NCI-H2171 treated with DMSO at 0.1 percent for 48 hours (cell line): ENCODE results near the gene IER5L.

Experiments used
- DNase-seq: peaks from one replicate; lab custom pipeline; 2025; lab: John Stamatoyannopoulos, UW

Gene IER5L

DNA sequence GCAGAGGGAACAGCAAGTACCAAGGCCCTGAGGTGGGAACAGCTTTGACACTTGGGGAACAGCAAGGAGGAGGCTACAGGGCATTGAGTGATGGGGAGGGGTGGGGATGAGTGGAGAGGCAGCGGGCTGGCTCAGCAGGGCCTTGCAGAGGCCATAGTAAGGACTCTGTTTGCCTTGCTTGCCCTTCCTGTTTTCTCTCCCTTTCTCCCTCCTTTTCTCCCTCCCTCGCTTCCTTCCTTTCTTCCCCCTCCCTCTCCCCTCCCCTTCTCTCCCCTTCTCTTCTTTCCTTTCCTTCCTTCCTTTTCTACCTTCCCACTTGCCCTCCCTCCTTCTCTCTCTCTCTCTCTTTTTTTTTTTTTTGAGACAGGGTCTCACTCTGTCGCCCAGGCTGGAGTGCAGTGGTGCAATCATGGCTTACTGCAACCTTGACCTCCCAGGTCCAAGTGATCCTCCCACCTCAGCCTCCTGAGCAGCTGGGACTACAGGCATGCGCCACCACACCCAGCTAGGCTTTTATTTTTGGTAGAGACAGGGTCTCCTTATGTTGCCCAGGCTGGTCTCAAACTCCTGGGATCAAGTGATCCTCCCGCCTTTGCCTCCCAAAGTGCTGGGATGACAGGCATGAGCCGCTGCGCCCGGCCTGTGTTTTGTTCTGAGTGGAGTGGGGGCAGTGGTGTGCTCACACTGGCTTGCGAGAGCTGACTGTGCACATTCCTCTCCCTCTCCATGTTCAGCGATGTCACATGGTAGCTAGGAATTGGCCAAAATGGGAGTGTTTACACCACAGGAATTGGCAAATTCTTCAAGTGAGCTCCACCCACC, 17.1 kb downstream of the IER5L start:
- no peak for DNase-seq

DNA sequence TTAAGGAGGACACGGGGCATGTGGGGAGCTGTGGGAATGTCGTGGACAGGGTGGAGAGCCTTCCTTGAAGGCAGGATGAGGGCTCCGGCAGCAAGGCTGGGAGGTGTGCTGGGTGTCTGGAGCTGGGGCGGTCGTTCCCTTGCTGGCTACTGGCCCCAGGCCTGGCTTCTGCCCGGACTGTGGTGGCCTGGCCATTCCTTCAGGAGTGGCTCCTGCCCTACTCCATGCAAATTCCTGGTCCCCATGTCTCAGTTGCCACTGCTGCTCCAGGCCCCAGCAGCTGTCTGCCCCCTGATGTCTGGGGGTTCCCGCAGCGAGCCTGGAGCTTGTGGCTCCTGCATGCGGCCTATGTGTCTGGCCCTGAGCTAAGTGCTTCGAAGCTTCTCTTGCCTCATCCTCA, 21.9 kb downstream of the IER5L start:
- DNase-seq: no peak

DNA sequence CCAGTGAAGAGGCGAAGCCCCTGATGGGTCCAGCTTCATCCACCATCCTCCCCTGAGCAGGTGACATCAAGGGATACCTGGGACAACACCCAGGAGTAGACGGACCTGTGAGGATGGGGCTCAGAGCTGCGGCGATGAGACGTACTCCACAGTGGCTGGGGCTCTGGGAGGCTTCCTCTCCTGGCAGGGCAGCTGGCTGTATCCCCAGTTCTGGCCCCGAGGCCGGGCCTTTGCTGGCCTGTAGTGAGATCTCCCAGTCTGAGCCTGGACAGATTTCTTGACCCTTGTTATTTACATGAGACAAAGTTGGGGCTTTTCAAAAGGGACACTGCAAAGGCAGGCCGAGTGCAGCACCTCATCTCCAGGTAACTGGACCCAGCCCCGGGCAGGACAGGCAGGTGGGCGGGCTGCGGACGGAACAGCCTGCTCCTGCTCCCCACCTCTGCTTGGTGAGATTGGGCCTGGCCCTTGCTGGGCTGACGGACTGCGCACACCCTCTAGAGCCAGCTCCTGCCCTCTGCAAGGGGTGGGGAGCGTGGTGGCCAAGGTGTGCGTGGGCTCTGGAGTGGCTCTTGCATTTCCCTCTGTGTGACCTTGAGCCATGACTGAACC, 23.1 kb downstream of the IER5L start:
- DNase-seq: no peak

DNA sequence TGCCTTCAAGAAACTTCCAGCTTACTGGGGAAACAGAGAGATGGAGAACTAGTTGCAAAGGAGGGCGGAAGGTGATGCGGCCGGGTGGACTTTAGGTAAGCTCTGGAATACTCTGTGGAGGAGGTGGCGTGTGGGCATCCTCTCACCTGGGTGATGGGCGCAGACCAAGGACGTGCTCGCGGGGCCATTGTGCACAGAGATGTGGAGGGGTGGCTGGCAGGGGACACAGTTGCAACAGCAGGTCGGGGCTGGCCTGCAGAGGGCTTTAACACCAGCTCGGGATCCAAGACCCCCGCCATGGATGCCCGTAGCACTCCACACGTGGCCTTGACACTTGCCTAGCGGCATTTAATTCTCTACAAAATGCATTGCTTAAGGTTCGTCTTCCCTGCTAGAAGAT, 26.6 kb downstream of the IER5L start:
- no peak for DNase-seq

DNA sequence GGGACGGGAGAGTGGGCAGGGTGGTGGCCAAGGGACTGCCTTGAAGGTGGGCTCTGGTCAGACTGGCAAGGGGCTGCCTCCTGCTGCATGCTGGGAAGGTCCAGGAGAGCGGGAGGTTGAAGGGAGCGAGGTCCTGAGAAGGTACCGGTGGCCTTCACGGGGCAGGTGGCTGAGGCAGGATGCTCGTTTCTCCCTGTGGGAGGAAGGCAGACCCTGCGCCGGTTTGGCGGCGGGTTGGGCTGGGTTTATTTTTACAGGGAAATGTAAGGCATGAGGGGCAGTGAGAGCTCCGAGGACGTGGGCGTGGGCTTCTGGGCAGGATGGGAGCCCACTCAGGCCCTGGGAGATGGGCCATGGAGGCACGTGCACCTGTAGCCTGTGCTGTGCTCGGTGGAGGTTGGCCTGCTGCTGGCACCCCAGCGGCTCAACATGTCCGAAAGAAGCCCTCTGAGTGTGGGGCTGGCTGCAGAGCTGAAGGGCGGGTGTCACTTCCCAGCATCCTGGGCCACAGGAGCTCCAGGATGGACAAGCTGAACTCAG, 27.3 kb downstream of the IER5L start:
- no peak for DNase-seq

DNA sequence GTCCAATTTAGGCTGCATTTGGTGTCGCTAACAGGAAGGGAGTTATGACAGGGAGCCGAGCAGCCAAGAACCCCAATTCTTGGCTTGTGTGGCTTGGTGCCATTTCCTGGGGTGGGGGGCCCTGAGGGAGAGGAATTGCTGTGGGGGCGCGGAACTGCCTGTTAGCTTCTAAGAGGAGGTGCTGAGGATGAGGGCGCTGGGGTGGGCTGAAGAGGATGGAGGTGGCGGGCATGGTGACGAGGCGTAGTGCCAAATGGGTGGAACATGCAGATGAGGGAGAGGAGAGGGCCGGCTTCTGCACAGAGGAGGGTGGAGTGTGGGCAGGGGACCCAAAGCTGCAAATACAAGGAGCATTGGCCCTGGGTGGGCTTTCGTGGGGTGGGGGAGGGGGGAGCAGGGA, 27.9 kb downstream of the IER5L start:
- no peak for DNase-seq

DNA sequence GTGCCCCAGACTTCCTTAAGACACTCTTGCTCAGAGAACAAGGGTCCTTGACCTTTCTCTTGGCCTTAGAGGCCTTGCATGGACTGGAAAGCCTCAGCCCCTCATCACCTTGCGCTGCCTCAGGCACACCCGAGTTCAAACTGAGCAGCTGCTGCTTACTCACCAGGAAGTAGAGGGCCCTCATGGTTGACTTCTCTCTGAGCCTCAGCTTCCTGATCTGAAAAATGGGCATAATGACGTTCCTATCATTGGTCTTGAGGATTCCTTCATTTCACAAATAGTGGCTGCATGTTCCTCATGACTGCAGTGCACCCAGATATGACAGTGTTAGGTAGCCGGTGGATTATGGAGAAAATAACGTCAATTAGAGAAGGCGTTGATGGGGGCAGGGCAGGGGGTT, 28.6 kb downstream of the IER5L start:
- DNase-seq: no peak

DNA sequence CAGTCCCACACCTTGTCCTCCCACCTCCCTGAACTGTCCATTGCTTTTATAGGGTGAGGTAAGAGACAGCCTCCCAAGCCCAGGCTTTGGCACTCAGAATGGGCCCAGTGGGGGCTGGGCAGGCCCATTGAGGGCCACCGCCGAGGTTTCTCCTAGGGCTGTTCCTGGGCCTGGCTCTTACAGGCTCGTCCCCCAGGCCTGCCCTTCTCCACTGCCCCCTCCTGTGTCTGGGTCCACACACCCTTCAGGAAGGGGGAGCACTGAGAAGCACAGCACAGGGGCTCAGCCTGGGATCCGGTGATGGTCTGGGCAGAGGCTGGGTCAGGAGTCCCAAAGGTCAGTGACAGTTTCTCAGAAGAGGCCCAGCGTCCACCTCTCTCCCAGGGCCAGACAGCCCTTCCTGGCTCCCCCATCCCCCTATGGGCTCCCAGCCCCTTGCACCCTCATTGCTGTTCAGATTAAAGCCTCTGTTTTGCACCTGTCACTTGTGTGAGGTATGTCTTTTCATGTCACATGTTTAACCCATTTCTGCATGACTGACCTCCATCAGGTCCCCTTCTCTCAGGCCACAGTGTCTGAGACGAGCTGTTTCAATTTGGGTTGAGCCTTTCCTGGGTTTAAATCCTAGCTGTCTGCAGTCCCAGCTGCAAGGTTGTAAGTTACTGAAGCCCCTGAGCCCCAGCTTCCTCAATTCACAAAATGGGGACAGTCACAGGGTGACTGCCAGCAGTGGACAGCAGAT, 29.4 kb downstream of the IER5L start:
- DNase-seq: no peak

DNA sequence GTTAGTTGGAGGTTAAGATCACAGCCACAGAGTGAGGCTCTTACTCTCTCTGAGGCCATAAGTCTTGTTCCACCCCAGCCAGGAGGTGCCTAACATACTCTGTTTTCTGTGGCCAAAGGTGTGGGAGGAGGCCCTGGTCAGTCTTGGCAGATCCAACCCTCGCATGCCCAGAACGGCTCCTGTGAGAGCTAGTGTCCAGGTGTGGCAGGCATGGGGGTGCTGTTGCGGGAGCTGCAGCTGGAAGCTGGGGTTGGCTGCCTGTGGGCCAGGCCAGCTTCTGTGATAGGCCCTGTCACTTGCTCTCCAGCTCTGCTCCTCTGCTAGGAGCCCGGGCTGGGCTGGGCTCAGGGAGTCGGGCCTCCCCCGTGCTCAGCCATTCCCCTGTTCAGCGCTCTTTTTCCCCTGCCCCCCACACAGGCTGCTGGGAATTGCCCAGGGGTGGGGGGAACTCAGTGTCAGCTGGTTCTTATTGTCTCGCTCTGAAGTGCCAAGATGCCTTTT, 31.6 kb downstream of the IER5L start:
- DNase-seq: no peak

DNA sequence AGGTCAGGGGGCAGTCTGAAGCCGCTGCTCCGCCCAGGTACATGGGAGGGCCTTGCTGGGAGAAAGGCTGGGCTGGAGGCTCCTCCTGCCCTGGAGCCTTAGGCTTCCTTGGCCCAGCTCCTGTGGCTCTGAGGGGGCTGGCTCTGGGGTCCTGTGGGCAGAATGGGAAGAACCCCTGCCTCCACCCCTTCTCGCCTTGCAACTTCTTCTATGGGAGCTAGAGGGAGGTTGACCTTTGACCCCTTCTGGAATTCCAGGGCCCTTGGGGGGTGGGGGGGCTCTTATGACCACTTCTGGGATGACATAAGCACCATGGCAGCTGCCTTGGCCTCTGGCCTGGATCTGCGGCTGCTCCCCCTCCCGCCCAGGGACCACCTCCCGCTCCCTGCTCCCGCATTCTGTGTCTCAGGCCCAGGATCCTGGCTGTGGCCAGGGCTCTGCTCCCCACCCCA, 32.2 kb downstream of the IER5L start:
- DNase-seq: no peak

DNA sequence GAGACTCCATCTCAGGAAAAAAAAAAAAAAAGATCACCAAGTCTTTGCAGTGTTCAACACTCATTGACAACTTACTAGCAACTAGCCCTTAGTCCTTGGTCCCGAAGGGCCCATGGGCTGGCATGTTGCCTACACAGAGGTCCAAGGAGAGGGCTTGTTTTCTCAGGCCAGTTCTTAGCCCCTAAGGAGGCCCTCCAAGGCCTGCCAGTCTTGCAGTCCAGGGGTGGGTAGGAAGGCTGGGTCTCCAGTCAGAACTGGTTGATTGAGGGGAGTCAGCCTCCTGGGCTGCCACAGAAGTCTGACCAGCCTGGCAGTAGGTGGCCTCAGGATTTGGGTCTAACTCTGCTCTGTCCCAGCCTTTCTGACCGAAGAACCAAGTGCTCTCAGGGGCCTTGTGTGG, 32.7 kb downstream of the IER5L start:
- DNase-seq: no peak

DNA sequence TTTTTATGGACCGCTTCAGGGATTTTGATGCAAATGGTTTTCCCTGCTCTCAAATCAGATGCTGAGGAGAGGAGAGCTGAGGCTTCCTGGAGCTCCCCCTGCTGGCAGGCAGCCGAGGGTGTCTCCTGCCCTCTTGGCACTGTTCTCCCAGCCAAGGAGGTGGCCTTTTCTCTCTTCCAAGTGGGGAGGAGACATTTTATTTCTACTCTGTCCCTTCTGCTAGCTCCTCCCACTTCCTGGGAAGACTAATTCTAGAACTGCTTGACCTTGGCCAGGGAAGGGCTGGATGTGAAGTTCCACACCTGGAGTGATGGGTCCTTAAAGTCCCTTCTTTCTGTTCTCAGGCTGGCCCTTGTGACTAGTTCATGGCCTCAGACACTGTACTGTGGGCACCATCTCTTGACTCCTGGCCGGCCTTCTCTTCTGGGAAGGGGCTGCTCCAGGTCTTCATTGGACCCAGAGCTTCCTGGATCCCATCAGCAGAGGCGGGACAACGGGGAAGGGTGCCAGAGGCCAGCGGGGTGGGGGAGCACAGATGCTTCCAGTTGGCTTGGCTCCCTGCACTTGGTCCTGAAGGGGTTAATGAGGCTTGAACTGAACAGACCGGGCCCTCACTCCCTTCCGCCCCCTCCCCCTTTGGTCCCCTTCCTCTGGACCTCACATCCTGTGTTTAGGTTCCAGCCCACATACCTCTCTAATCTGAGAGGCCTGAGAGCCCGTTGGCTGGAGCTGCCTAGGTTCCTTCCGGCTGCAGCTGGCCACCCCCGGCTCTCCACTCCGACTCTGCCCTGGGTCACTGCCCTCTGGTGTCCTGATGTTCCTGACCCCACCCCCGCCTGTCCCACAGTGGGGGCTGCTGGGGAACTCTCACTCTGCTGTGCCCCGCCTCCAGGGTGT, 34.8 kb downstream of the IER5L start:
- DNase-seq: peak; percentile 62

DNA sequence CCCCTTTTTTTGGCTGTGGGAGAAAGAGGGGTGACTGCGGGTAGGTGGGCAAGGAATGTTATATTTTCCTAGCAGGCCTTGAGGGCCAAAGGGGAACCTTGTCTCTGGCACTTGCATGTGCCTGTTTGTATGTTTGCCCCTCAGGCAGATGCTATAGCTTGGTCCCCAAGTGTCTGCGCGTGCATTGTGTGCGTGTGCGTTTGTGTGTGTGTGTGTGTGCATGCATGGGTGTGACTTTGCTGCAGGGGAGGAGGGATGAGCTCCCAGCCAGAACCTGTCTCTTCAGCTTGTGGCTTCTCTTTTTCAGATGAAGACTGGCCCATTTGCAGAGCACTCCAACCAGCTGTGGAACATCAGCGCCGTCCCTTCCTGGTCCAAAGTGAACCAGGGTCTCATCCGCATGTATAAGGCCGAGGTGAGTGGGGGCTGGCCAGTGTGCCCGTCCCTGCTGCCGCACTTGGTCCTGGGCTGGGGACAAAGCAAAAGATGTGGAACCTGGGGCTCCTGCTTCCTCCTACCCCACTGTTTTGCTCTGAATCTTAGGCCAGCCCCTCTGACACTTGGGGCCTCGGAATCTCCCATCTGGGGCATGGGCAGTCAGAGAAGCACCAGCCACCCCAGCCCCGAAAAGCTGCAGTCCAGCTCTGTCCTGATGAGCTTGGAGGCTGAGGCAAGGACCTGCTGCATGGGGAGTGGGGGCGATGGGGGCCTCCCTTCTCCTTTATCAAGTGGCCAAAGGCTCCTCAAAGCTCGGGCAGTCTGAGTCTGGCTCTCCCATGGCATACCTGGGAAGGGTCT, 35.7 kb downstream of the IER5L start:
- DNase-seq: no peak

DNA sequence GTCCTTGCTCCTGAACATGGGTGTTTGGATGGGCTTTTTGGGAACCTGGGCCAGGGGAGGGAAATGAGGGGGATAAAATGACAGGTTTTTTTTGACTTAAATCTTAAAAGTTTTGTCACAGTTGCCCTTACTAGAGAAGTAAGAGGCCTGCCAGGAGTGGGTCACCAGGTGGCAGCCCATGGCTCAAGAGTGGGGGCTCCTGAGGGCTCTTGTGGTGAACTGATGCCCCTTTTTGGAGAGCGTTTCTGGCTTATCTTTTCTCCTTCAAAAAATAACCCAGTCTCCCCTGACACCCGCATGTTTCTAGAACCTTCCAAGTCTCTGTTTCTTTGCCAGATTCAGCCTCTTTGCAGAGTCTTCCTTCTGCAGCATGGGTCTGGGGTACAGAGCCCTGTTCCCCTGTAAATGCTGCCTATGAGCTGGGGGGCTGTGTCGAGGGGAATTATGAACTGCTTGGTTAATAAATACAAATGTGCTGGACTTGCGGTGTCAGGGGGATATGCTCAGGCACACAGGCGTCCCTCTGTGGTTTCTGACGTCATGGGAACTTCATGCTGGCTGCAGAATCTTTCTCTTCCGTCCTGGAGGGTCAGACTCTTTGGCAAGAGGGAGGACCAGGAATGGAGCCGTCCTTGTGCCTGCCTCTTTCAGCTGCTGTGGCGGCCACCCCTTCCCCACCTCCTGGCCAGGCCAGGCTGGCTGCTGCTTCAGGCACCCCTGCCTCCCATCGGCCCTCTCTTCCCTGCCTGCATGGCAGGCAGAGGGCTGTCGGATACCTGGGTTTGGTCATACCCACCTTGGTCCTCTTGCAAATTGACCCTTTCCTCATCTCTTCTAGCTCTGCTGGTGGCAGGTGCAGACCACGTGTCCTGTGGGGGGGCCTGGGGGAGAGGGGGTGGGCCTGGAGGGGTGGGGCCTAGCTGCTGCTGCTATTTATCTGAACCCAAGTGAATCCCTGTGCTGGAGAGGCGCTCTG, 36.7 kb downstream of the IER5L start:
- no peak for DNase-seq

DNA sequence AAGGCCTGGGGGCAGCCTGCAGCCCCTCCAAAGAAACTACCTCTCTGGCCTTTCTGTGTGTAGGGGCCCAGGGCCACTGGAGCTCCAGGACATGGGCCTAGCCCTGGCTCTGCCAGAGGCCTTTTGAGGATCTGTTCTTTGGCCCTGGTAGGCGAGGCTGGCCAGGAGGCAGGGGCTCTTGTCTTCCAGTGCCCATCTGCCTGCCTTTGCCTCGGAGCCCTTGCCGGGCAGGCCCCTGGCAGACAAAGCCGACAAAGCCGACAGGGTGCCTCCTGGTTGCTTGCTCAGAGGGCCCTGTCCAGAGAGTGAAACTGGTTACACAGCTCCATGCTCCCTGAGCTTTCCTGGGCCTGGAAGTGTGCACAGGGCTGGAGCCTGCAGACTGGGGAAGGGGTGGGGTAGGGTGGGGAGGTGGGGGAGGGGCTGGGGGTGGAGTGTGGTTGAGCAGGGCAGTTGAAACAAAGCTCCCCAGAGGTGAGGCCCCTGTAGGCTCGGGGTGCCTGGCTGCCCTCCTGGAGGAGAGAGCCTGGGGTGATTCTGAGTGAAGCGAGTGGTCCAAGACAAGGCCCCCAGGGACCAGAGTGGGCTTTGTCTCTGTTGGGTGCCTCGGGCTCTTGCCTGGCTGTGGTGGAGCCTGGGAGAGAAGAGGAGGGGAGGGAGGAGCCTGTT, 37.5 kb downstream of the IER5L start:
- DNase-seq: peak; percentile 79

DNA sequence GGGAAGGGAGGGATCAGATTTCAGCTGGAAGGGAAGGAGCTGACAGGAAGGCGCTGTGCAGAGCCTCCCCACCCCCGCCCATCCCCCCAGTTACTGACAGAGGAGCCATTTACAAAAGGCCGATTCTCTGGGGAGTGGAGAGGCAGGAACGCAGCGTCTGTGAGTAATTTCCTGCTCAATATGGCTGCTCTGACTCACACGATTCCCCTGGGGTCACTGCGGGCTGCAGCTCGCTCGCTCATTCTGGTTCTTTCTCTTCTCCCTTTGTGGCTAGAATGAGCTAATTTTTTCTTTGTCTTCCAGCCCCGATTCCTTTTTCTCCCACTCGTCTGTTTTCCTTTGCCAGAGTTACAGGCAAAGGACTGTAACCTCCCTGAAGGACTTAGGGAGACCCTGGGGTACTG, 38.1 kb downstream of the IER5L start:
- DNase-seq: peak; percentile 100

DNA sequence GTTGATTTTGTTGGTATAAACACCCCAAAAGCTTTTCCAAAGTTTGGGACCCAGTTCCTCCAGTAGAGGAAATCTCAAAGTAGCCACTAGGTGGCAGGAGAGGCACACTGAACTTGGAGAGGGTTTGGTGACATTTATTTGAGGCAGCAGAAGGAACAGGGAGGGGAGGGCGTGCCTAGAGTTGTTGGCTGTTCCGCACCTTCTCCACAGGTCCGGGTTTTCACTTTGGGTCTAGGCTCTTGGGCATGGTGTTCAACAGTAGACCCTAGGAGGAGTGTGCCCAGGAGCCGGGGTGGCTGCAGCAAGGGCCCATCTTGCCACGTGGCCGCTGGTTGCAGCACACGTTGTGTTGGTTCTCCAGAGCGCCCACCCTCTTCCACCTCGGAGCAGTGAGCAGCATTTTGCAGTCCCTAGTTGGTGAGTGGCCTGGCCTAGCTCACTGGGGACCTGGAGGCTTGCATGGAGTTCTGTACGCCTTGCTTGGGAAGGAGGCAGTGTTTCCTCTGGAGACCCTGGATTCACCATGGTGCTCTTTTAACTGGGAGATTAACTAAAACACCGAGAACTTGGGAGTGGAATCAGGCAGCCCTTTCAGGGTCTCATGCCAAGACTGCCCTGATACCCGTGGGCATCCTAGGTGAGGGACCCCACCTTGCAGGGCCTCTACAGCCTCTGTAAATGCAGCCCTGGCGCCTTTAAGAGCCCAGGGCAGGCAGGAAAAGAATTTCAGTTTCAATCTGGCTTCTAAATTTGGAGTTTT, 38.6 kb downstream of the IER5L start:
- DNase-seq: peak; percentile 96
